Measurements from ENCODE around the gene TRIM24.
"Not testable (repeated sequence)": the region's sequence is repeated elsewhere in the genome, so short reads cannot be mapped to it uniquely, and the experiment has no call there.

The TRIM24 gene

DNA sequence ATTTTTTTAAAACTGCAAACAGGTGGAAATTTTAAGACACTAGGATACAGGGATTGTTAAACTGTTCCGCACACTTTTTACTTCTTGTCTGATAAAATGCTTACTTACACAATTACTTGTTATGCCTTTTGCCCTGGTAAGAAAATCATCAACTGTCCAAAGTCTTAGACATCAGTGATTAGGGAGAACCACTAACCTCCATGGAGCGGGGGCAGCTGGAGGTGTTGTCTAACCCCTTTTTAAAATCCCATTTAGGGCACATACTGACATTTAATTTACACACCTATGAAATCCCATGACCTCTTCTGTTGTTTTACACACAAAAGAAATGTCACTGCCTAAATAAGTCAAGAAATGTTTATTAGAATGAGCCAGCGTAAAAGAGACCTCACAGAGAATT, 65.7 kb downstream of the TRIM24 start:
- FAIRE-seq (no peak), DNase-seq (ENCODE audit: insufficient read length, low spot score) (no peak)

DNA sequence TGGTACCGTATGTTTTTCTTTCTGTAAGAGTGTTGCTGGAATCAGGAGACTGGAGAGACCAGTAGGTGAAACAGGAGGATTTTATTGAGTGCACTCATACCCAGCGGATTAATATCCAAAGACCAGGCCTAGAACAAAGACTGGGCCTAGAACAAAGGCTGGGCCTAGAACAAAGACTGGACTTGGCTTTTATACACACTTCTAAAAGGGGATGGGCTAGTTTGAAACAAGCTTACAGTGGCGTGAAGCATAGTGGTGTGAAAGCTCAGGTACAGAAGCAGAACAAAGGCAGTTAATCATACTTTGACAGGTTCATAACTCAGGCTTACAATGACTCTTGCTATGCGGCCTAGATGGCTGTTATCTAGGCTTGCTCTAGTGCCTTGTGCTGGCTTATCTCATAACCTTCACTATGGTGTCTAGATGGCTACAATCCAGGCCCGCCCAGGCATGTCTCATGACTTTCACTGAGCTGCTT, 67.7 kb downstream of the TRIM24 start:
- DNase-seq (ENCODE audit: insufficient read length, low spot score) (no peak), FAIRE-seq (no peak)

DNA sequence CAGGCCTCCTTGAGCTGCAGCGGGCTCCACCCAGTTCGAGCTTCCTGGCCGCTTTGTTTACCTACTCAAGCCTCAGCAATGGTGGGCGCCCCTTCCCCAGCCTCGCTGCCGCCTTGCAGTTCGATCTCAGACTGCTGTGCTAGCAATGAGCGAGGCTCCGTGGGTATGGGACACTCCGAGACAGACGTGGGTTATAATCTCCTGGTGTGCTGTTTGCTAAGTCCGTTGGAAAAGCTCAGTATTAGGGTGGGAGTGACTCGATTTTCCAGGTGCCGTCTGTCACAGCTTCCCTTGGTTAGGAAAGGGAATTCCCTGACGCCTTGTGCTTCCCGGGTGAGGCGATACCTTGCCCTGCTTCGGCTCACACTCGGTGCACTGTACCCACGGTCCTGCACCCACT, 76.8 kb downstream of the TRIM24 start:
- DNase-seq (ENCODE audit: insufficient read length, low spot score); FAIRE-seq: not testable (repeated sequence)

DNA sequence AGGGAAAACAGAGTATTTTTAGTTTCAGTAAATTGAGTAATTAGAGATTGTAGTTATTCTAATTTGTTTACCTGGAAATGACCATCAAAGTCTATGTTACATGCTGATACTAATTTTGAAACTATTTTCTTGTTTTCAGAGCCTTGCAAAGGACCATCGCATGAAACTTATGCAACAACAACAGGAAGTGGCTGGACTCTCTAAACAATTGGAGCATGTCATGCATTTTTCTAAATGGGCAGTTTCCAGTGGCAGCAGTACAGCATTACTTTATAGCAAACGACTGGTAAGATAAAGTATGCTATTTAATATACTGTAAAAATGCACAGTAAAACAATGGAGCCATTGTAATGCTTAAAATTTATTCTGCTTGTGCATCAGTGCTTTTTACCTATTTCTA, 78.5 kb downstream of the TRIM24 start:
- FAIRE-seq = no peak
- DNase-seq (ENCODE audit: insufficient read length, low spot score) = no peak

DNA sequence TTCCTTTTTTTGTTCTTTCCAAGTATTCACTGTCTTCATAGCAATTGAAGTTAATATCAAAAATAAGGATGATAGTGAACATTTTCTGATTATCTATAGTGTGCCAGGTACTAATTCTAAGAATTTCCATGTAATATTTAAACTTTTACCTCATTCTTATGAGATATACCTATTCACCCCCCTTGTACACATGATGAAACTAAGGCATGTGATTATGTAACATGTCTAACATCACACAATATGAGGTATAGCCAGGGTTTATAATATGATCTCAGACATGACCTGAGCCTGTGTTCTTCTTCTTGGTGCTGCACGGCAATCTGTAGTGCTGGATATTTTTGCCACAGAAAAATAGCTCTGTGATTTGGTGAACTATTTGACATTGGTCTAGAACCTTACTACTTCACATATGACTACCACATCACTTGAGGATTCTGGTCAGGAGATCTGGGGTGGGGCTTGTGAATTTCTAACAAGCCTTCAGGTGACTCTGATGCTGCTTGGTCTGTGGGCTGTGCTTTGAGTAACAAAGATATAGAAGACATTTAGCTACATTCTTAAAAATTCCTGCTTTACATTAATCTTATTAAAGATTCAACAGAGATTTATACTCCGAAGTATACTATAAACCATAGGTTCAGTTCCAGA, 79.1 kb downstream of the TRIM24 start:
- FAIRE-seq (peak; percentile 4), DNase-seq (ENCODE audit: insufficient read length, low spot score) (no peak)

DNA sequence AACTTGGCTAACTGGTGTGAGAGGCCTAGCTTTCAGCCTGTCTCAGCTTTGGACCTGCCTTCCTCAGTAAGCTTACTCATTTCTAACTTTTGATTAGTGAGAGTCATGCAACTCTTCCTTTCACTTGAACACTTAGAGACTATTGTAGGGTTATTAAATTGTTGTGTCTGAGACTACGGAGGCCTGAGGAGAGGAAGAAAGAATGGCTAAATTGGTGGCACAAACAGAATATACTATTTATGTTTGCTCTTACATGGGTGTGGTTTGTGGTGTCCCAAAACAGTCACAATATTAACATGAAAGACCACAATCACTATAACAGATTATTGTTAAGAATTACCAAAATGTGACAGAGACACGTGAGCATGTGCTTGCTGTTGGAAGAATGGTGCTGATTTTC, 82.1 kb downstream of the TRIM24 start:
- FAIRE-seq = no peak
- DNase-seq (ENCODE audit: insufficient read length, low spot score) = no peak

GRCh38 chr7:138543739-138544138, 83.7 kb downstream of the TRIM24 start:
- no peak for DNase-seq (ENCODE audit: insufficient read length, low spot score)
- FAIRE-seq = no peak

DNA sequence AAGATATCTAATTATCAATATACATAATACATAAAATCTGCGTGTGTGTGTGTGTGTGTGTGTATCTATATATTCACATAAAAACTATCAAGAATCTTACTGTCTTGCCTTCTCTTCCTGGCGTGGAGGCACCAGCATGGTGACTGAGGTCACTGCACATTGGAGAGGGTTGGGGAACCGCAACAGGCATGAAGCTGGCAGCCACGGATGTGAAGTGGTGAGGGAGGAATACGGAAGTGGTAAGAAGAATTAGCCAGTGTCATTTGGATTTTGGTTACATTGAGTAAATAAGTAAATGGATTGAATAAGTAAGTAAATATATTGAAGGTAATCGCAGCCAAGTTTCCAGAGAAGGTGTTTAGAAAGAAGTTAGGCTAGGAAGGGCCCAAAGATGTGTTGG, 85.1 kb downstream of the TRIM24 start:
- DNase-seq (ENCODE audit: insufficient read length, low spot score) (no peak), FAIRE-seq (no peak)

DNA sequence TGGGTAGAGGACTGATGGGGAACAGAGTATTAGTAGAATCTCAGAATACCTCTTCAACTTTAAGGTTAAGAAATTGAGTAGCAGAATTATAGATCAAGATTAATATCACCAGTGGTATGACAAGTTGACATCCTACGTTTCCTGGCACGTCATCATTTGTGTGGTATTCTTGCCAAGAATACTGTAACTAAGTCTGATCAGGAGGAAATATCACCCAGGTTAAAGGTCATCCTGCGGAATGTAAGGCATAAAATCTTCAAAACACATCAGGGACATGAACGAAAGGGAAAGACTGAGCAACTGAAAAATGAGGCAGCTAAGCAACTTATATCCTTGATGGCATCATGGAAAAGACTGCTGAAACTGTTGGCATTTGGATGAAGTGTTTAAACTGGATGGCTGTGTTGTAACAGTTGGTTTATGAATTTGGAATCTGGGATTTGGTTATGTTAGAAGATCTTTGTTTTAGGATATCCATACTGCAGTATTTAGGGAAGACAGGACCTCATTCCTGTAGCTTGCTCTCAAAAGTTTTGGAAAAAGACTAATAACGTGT, 86.1 kb downstream of the TRIM24 start:
- FAIRE-seq (no peak), DNase-seq (ENCODE audit: insufficient read length, low spot score) (no peak)

DNA sequence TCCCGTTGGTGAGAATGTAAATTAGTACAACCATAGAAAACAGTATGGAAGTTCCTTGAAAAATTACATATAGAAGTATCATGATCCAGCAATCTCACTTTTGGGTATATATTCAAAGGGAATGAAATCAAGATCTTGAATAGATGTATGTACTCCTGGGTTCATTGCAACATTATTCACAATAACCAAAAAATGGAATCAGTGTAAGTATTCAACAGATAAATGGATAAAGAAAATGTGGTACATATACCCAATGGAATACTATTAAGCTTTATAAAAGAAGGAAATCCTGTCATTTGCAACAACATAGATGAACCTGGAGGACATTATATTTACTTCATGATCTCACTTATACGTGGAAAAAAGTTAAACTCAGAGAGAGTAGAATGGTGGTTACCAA, 86.8 kb downstream of the TRIM24 start:
- FAIRE-seq (no peak), DNase-seq (ENCODE audit: insufficient read length, low spot score) (no peak)

DNA sequence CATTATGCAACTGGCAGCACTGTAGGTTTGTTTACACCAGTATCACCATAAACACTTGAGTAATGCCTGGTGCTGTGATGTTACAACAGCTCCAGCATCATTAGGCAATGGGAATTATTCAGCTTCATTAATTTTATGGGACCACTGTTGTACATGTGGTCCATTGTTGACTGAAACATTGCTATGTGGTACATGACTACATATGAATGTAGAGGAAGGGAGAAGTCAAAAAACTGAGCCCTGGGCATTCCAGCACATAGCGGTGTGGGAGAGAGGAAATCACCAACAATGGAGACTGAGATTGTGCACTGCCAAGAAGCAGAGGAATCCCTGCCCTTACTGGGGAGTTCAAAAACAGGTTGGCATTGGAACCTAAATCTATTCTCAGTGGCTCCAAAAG, 89.0 kb downstream of the TRIM24 start:
- FAIRE-seq = no peak
- DNase-seq (ENCODE audit: insufficient read length, low spot score) = no peak

DNA sequence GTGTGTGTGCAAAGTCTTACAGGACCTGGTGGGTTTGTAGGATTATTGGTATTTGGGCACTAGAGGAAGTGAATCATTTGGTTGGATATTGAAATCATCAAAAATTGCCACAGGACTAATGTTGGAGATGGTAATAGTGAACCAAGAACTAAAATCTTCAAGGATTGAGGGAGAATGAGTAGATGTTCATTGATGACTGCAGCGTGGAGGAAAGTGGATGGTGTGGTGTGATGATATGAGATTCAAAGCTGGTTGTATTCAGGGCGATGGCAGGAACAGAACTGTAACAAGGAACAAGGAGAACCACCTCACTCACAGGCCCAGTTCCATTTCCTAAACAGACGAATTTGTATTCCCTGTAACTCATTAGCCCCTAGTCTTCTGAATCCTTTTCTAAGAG, 90.3 kb downstream of the TRIM24 start:
- FAIRE-seq = no peak
- DNase-seq (ENCODE audit: insufficient read length, low spot score) = no peak

DNA sequence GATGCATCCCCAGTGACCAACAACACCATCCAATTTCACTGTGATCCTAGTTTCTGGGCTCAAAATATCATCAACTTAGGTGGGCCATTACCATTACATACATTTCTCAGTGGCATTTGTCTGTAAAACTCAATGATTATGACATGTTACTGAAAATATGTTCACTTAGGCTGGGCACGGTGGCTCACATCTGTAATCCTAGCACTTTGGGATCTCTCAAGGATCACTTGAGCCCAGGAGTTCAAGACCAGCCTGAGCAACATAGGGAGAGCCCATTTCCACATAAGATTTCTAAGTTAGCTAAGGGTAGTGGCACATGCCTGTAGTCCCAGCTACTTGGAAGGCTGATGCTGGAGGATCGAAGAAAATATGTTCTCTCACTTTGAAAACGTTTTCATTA, 91.0 kb downstream of the TRIM24 start:
- DNase-seq (ENCODE audit: insufficient read length, low spot score) (no peak), FAIRE-seq (no peak)

GRCh38 chr7:138553805-138554204, 93.7 kb downstream of the TRIM24 start:
- FAIRE-seq (no peak), DNase-seq (ENCODE audit: insufficient read length, low spot score) (no peak)

DNA sequence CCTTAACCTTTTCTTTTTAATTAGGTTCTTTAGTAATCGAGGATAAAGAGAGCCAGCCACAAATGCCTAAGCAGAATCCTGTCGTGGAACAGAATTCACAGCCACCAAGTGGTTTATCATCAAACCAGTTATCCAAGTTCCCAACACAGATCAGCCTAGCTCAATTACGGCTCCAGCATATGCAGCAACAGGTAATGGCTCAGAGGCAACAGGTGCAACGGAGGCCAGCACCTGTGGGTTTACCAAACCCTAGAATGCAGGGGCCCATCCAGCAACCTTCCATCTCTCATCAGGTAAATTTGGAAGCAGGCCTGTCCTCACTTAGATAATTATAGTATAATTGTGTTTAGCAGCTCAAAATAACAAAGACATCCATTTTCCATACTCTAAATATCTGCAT, 94.6 kb downstream of the TRIM24 start:
- DNase-seq (ENCODE audit: insufficient read length, low spot score) = no peak
- no peak for FAIRE-seq

DNA sequence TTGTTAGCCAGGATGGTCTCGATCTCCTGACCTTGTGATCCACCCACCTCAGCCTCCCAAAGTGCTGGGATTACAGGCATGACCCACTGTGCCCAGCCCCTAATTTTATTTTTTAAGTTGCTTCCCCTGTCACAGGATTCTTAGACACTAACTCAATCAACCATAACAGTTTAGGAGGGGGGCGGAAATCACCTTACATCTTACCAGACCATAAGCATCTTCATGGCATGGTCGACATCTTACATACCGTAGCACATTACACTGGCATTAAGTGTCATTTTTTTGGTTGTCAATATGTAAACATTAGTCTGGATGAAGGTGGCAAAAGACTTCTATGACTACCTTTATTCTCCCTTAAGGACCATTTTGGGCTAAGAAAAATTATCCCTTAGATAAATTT, 95.6 kb downstream of the TRIM24 start:
- no peak for DNase-seq (ENCODE audit: insufficient read length, low spot score)

GRCh38 chr7:138556771-138557484, 96.9 kb downstream of the TRIM24 start:
- DNase-seq (ENCODE audit: insufficient read length, low spot score) (no peak), FAIRE-seq (no peak)

More for the DNA sequence above, 95.6 kb downstream of the TRIM24 start:
- FAIRE-seq = no peak

GRCh38 chr7:138559448-138559847, 99.4 kb downstream of the TRIM24 start:
- FAIRE-seq = no peak
- no peak for DNase-seq (ENCODE audit: insufficient read length, low spot score)

GRCh38 chr7:138563808-138564207, 103.7 kb downstream of the TRIM24 start:
- FAIRE-seq (no peak), DNase-seq (ENCODE audit: insufficient read length, low spot score) (no peak)

GRCh38 chr7:138564365-138564764, 104.3 kb downstream of the TRIM24 start:
- no peak for DNase-seq (ENCODE audit: insufficient read length, low spot score)
- FAIRE-seq = no peak

DNA sequence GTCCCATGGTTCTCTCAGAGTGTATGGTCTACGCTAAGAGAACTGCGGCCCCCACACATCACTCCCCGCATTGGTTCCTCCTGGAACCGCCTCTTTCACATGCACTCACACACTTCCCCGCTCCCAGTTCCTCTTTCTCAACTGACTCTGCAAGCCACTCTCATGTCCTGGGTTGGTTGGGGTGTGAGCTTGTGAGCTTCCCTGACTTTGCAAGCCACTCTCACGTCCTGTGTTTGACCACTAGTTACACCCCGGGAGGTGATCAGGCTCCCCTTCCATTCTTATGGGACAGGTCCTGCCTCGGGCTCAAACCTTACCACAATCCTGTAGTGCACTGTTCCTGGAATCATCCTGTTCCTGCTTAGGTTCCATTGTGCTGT, 105.0 kb downstream of the TRIM24 start:
- no peak for FAIRE-seq
- DNase-seq (ENCODE audit: insufficient read length, low spot score) = no peak

DNA sequence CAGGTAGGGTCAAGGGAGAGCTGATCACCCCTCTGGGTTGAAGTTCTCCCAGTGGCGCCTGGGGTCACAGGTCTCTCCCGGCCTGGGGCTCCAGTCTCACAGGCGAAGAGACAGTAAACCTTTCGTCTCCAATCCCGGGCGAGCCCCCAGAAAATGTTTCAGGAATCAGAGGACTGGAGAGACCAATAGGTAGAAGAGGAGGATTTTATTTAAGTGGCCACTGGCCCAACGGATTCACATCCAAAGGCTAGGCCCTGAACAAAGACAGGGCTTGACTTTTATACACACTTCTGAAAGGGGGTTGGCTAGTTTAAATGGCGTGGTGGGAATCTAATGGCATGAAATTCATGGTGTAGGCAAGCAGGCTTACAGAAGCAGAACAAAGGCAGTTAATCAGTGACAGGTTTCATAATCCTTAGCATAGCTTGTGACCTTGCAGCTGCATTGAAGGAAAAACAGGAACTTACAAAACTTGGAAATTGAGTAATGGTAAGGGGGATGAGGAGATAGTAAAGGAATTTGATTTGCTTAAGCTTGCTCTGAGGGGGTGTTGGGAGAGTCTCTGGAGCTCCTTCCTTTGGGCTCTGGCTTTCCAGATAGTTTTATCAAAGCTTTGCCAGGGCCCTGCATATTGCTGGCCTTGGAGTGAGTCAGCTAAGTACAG, 105.5 kb downstream of the TRIM24 start:
- FAIRE-seq = no peak
- no peak for DNase-seq (ENCODE audit: insufficient read length, low spot score)
